Measurements from ENCODE around the gene HAND2.

The HAND2 gene

DNA sequence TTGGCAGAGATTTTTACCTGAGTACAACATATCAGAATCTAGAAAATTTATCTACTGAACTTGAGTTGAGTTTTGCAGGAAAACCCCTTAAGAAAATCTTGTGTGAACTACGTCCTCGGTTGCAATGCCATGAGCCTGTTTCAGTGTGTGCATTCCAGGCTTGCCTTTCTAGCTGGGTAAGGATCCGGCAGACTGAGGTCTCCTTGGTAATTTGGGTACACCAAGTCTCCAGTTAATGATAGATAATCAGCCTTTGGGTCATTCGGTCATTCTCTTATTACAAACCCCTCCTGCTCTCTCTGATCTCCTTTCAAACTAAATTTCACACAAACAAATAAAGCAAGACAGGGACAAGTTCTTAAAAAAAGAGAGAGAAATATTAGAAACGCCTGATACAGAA, 5.9 kb upstream of the HAND2 start:
- no peak for FAIRE-seq

DNA sequence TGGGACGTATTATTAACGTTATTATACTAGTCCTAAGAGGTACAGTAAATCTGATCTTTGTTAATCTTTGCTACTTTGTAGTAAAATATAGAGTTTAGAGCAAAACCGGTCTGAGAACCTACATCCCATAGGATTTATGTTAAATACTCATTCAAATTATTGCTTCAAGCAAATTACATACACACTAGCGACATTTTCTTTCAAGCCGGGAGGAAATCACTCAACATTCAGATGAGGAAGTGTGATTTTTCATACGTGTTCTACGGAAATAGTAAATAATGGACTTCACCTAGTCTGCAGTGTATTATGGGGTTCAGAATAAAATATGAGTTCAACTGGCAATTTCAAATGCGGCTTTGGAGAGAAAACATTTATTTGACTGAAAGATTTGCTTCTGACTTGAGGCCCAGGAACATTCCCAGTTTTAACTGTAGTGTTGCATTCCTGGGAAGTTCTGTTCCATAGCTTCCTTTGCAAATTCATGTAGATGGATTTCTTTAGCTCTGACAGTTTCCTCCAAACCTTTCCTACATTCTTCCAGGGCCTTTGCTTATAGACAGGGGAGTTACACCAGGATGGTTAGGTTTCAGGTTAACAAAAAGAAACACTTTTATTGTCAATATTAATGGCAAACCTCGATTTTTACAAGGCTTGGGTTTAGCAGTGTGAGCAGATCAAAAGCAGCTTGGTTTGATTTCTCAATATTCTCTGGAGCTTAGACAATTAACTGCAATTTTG, 5.3 kb upstream of the HAND2 start:
- FAIRE-seq, result no peak

DNA sequence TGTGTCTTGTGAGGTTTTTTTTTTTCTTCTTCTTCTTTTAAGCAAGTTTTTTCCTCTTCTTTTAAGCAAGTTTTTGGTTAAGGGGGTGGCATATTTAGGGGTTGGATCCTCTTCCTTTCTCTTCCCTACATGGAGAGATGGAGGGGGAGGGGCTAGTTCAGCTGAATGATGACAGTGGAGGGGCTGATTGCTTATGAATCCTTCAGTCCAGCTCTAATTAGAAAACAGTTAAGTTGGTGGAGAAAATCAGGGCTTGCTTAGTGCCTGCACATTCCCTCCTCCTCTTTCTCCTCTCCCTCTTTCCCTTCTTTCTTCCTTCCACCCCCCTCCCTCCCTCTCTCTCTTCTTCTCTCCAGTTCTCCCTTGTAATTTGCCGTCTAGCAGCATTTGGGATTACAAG, 4.4 kb upstream of the HAND2 start:
- FAIRE-seq, result no peak

DNA sequence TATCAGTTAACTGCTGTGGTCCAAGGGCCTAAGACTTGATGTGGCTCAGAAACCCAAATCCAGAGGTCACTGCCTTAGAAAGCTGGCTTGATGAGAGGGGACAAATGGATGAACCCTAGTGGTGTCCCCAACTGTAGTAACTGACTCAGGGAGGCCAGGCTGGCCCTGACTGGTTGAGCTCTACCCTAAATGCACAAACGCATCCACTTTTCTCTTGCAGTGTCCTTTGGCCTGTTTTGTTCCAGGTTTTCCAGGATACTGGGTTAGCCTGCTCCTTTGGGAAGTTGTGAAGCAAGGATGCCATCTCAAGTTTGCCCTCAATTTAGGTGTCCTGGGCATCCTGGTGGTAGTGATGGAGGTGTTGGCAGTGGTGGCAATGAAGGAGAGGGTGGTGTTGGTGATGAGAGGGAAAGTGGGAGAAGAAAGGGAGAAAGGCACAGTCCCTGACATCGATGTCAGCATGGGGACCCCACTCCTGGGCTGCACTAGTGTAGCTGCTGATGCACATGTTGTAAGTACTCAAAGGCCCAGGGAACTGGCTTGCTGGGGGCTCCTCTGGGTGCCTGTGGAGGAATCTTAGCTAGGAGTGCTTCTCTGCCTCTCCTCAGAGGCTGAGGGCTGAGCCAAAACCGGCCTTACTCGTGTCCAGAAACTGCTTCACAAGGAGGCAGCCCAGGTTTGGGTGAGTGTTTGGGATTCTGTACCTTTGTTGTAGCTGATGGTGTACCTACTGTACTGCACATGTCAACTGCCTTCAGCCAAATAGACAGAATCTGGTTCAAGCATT, 2.9 kb upstream of the HAND2 start:
- FAIRE-seq, result no peak

DNA sequence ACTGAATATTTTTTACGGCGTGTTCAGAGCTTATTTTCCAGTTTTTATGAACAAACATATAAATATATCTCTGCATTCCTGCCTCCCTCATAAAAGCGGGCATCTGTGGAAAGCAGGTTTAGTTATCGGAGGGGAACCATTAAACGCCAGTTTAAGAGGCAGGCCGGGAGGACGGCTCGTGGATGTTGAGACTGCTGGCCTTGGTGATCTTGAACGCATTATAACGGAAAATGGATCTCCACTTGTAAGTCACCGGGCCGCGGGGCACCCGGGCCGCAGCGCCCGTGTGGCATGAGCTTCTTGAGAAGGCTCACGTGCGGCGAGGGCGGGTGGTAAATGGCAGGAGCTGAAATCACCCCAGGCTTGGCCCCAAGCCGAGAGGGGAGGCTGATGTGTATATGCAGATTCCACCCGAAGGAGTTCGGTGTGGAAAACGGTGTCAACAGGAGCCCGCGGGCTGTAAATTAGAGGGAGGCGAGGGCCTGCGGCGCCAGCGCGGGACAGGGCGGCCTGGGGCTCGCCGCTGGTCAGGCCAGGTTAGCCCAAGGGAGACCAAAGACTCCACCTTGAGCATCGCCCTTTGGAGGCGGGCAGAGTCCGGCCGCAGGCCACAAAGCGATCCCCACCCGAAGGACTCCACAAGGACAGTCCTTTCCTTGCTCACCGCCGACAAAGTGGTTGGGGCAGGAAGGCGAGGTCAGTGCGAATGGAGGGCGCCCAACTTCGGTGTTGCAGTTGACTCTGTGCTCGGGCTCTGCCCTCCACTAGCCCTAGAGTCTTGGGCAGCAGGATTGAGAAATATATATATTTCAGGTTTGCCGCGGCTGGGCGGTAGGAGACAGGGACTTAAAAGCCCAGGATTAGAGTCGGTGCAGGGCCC, 1.3 kb upstream of the HAND2 start:
- FAIRE-seq, result no peak

DNA sequence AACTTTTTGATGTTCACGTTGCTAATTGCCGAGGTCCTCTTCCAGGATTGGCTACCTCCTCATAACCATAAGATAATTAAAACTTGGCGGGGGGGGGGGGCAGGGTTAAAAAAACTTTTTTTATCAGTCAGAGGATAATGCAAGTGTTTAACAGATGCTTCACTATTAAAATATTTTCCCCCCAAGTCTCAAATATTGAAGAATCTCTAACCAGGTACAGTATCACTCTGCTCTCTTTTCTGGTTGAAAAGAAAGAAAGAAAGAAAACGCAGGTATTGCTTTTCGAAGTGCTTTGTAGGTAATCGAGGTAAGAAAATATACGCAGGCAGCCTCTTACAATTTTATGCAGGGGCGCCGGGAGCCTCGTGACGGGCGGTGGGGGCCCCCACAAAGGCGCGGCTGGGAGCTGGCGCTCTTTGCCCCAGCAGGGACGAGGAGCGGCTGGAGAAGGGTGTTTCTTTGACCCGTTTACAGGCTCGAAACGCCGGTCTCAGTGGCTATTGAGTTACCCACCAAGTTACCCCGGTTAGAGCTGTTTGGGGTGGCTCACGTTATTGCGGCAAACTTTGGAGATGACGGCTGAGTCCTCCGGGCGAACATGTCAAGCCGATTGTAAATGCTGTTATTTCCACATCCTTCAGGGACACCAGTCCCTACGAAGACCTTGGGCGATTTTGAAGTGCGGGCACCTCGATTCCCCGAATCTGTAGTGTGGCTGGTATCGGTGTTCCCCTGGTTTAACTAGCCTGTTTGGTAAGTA, 477 bp upstream of the HAND2 start:
- peak; percentile 87 for FAIRE-seq

DNA sequence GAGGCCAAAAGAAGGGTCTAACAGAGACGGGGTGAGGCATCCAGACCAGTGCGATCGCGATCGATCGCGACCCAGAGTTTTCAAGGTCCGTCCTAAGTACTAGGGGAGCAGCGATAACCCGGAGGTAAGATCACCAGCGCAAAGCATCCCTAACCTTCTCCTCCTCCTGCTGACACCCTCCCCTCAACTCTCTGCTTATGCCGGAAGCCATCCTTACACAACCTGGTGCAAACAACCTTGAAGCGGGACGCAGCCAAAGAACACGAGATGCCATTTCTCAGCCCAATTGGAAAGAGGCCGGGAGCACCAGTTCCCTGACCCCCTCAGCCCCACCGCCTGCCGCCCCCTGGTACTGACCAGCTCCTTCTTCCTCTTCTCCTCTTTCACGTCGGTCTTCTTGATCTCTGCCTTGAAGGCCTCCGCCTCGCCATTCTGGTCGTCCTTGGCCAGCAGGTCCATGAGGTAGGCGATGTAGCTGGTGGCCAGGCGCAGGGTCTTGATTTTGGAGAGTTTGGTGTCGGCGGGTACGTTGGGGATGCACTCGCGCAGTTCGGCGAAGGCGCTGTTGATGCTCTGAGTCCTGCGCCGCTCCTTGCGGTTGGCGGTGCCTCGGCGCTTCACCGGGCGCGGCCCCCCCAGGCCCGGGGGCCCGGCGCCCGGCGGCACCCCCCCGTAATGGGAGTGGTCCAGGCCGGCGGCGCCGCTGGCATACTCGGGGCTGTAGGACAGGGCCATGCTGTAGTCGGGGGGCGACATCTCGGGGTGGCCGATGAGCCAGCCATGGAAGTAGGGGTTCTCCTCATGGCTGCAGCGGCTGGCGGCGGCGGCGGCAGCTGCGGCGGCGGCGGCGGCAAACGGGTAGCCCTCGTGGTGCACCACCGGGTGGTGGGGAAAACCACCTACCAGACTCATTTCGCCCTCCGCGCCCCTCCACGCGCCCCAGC, 1.4 kb downstream of the HAND2 start:
- no peak for FAIRE-seq

DNA sequence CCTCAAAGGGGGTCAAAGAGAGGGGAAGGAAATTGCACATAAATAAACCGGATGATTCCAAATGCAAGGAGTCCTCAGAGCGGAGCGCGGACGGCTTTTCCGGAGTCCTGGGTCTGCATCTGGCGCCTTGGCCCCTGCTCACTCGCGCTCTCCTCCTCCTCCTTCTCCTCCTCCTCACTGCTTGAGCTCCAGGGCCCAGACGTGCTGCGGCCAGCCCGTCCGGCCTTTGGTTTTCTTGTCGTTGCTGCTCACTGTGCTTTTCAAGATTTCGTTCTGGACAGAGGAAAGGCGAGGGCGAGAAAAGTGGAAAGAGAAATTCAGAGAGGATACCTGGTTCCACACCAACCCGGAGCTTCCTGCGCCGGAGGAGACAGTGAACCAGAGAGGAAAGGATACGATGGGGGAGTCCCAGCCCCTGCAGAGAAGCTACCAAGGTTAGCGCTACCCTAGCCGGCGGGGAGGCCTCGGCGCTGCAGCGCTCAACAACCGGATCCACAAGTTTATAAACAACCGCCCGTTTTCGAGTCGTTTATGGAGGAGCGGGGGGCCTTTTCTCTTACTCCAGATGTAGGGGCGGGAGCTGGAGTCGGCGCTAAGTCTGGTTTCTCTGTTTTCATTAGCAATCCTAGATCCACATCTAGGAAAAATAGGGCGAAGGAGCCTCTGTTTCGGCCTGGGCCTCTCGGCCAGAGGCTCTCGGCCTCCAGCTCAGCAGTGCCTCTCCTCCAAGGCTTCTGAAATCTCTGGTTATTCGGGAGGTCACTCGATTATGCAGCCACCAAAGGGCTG, 2.7 kb downstream of the HAND2 start:
- no peak for FAIRE-seq

DNA sequence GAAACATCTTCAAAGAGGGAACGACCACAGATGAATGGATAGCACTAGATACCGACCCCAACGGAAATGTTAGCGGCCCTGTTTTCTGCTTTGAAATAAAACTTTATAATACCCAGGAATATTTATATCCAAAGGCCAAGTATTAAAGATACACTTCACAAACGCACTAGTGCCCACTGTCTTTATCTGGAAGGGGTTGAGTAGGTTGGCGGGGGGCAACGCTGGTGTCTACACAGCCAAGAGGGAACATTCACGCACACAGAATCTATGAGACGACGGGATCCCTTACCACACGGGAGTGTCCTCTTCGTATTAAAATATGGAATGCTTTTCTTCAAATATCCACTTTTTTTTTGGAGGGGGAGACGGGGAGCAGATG, 3.3 kb downstream of the HAND2 start:
- no peak for FAIRE-seq

DNA sequence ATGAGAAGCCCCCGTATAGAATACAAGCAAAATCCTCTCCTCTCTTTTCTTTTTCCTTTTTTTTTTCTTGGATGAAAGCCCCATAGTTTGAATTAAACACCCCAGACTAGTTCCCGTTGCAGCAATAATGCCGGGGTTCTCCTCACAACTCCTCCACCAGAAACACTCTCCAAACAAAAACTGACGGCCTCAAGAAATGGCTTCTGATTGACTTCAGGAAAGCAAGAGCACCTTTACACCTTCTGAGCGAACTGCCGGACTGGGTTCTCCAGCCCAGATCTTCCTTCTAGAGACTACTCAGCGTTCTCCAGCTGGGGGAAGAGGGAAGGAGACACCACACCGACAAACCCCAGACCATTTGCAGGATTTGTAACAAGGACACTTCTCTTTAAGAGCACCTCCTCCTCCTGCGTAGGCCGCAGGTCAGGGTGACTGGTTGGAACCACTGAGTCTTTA, 4.0 kb downstream of the HAND2 start:
- no peak for FAIRE-seq

DNA sequence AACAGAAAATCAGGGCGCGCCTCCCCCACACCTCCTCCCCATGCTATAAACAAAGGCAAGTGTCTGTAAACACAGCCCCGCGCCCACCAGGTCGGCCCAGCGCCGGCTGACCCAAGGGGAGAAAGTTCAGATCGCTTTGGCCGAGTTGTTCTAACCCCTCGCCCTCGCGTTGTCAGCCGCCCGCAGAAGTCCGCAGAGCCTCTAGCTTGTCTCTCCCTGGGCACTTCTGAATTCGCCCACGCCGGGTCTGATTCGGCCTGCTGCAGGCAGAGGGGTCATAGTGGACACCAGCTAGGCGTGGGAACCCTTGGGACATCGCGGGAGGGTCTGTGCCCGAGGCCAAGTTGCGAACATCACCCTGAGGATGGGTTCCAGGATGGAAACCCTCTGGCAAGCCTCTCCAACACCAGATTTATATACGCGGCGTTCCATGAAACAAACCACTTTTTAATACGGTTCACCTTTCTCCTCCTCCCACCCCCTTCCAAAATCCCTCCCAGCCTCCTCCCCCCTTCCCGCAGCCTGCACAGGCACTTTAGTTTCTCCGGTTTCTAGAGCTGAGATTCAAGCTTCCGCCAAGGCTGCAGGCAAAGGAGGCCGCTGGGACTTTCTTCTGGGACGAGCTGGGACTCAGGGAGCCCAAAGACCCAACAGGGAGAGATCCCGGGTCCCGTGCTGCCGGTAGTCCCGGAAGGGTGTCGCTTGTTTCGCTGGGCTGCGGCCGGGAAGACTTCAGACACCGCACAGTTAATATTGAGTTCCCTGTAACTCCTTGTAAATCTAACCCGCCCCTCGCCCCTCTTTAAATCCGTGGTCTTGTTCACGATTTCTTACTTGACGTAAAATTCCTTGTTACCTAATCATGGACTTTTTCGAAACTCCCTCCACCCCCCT, 4.7 kb downstream of the HAND2 start:
- FAIRE-seq, result no peak

DNA sequence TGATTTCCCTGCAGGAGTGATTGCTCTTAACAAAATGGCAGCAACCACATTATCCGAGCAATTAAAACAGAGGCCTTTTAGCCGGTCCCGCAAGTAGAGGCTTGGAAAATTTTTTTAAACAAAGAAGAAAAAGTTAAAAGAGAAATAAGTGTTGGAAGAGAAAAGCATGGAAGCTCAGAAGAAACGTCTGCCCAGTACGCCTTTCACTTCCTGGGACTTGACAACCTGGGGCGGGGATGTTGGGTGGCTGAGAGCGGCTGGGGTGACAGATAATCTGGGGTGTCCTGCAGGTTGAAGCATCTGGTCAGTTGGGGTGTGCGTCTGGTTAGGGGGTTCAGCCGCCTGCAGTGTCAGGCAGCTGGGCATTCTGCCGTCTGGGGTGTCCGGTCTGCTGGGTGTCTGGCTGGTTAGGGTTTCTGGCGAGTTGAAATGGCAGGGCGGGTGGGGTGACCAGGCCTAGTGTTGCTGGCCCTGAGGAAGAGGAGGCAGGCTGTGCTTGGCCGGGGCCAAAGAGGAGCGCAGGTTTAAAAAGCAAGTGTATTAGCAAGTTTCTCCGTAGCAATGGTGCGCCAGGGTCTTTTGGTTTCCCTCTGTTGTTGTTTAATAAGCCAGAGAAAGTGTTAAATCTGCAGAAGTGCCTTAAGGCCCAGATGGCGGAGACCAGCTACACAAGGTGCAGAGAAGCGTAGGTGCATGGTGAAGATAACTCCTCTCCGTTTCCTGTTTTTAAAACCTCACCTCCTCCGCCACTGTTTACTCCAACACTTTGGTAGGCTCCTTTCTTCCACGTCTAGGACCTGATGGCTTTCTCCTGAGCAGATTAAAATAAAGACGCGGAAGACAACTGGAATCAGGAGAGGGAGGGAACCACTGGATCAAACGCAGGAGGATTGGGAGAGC, 5.6 kb downstream of the HAND2 start:
- no peak for FAIRE-seq

DNA sequence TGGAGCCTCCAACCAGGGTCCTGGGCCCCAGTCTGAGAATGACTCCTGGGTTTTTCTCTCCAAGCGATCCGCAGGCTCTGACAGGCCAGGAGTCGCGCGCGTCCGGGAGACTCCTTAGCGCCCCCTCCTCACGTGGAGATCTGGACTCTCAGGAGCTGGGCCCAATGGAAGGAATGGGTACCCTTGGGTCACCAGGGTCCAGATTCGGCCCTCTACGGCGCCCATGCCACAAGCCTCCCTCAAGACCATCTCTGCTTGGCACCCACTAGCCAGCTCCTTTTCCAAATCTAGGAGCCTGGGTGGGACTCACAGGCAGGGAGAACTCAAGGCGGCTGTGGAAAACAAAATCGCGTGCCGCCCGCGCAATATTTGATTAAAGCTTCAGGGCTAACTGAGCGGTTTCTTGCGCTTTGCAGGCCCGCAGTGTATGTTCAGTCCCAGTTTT, 7.1 kb downstream of the HAND2 start:
- no peak for FAIRE-seq

DNA sequence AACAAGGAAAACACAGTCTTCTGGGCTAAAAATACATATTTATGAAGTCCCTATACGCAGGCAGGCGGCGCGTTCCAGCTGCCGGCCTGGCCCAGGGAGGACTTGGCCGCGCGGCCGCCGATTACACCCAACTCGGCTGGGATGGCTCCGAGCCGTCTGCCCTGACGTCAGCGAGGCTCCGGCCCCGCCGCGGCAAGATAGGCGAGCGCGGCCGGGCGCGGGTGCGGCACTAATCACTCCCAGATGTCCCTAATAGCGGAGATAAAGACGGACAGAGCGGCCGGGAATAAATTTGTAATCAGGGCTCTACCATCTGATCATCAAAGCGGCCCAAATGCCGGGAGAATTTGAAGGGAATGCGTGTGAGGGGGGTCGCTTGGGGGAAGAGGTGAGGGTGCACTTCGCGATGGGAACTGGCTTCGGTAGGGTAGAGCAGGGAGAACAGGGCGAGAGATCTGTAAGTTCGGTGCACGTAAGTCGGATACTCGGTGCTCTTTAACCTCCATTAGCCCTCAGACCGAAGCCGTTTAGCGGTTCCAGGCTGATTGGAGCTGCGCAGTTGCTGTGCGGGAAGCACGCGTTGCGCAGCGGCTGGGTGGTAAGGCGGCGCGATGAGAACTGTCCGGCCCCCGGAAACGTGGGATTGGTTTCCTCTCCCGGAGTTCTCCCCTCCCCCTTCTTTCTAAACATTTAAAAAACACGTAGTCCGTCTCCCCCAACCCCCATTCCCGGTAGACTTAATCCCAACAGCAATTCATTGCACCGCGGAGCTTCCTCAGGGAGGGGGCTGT, 7.7 kb downstream of the HAND2 start:
- FAIRE-seq, result no peak

DNA sequence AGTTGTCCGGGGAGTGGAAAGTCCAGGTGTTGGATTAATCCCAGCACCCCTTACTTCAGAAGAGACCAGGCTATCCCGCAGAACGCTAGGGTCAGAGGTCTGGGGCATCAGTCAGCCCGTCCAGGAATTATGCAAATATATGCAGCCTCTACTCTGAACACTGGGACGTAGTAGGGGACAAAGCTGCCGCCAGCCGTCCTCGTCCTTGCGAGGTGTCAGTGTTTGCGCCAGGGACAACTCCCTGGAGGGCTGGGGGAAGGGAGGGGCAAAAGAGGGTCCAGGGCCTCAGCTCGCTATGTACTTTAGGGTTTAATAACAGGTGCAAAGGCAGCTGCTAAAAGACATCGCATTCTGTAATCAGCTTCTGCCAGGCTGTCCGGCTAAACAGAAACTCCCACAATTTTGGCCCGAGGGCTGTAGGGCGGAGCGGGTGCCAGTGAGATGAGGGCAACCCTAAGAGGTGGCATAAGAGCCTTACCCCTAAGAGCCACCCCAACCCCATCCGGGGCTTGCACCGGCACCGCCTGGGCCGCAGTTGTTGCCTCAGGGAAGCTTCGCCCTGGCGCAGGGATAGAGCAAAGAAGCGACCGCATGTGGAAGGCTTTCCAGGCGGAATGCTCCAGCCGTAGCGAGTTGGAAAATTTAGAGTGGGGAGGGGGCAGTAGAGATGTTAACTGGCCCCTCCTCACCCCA, 8.4 kb downstream of the HAND2 start:
- FAIRE-seq, result no peak

DNA sequence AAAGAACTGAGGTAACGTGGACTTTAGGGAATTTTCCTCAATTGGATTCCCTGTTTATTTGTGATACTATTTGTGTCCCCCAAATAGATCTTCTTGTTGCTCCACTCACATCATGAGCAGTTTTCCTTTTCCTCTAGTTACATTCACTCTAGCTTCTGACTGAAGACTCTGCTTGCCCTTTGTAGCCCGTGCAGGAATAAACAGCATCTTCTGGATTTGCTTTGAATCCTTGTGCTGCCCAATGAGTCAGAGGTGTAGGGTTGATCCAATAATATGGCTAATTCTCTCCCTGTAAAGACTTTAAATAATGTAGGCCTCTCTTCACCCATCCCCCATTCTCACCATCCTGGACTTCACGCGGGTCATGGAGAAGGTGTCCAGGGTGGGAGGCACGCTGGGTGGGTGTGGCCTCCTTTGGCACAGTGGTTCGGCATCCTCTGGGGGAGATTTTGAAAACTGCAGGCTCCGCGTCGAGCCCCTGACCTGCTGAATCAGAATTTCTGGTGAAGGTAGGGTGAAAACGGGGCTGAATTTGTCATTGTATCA, 9.0 kb downstream of the HAND2 start:
- FAIRE-seq, result no peak

Measured in endometrium (tissue), 2 donors.